Measurements from ENCODE around the gene CD37. TPM values are rescaled to one million over a fixed set of nuclear protein-coding genes. Genes with fewer than 3 reads are reported as not detected.

The CD37 gene
- total and polyA plus RNA-seq, 10 of the 15 experiments (the other 5 are each of a cell fraction or from before 2014, with no cell fraction given) = 34.1 to 359 (median 108) TPM

DNA sequence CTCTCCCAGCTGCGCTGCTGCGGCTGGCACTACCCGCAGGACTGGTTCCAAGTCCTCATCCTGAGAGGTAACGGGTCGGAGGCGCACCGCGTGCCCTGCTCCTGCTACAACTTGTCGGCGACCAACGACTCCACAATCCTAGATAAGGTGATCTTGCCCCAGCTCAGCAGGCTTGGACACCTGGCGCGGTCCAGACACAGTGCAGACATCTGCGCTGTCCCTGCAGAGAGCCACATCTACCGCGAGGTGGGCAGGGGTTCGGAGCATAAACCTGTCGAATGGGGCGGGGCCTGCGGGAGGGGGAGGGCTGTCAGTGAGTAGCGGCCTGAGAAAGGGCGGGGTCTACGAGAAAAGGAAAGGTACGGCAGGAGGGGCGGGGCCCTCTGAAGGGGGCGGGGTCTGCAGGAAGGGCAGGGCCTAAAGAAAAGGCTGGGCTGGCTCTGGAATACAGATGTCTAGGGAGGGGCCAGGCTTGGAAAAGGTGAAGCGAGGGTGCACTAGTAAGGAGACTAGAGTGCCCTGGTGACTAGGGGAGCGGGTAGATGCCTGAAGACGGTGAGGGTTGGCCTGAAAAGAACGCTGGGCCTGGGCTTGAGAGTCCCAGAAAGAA lies 3.6 kb downstream of the CD37 start:
- Histone ChIP-seq H3K4me3 (peak overlapping the region; percentile 20; the same call in 1 of the 2 replicates), H3K36me3 (ENCODE audit: control insufficient read depth in 2 of 2, insufficient read depth in 2 of 2, low read length in 1 of 2) (peaks cover 0 to 3% of the 10 kb centered on the region in 2 experiments; a peak in 1 of 4 replicates), H3K79me2 (ENCODE audit: control insufficient read depth, insufficient read depth, low read length) (peaks cover 40% of the 10 kb centered on the region), H3K4me2 (ENCODE audit: control insufficient read depth, insufficient read depth) (peak overlapping the region; percentile 99), H3K27me3 (replicated peaks in 1 of 2; ENCODE audit: control insufficient read depth in 2 of 2, insufficient read depth in 2 of 2, low read length in 1 of 2) (no peaks in the 10 kb centered on the region), H3K9ac (ENCODE audit: control insufficient read depth, insufficient read depth, low read length) (no peak overlapping the region), H2AFZ (ENCODE audit: control insufficient read depth, low read depth, low read length) (no peak overlapping the region), H4K20me1 (ENCODE audit: control insufficient read depth, insufficient read depth) (no peaks in the 10 kb centered on the region), H3K9me3 (replicated peaks; ENCODE audit: control insufficient read depth, insufficient read depth, low read length) (no peaks in the 10 kb centered on the region), H3K4me1 (ENCODE audit: control insufficient read depth, insufficient read depth, low read length) (peaks cover 40% of the 10 kb centered on the region), H3K27ac (ENCODE audit: control insufficient read depth, insufficient read depth) (no peak overlapping the region)
- WGBS (ENCODE audit: insufficient coverage, insufficient replicate concordance, low lambda C conversion rate, missing lambda C conversion rate) = 88% methylated on average over 21 of the region's 30 CpGs
- SMC1A ChIA-PET (ENCODE audit: uncharacterized antibody, unreplicated experiment) = interaction anchor here (0.5 to 1.4 kb wide), 2 partner anchors 23 to 44 kb away, joined by 3 read pairs; no protein-coding TSS in a partner anchor
- FAIRE-seq = no peak
- RAD21 ChIA-PET (ENCODE audit: unreplicated experiment) = interaction anchor here (1.9 to 2.8 kb wide), 2 partner anchors 12 to 65 kb away, joined by 5 to 15 read pairs; no protein-coding TSS in a partner anchor
- no peak for ATAC-seq
- POLR2A ChIA-PET = interaction anchor here (0.7 to 3.0 kb wide), 3 partner anchors 9 to 15 kb away, joined by 3 to 44 read pairs (median 3); no protein-coding TSS in a partner anchor
- DNase-seq (ENCODE audit: low read depth, low spot score) = no peak
- CTCF ChIA-PET = interaction anchor here (0.6 to 2.6 kb wide), 3 partner anchors 8 to 90 kb away, joined by 3 to 15 read pairs (median 11); no protein-coding TSS in a partner anchor
- in situ Hi-C loops (cut with MboI) = no loop called here
- intact Hi-C loops (cut with micrococcal nuclease; ENCODE audit: unreplicated experiment) = no loop called here
- BruUV-seq (replicated peaks) = no TSS peak
- TF ChIP-seq CHD1 (IDR thresholded peaks at IDR 0.05; ENCODE audit: low read depth, low read length) = no peak
- no peak for TF ChIP-seq SPI1 (IDR thresholded peaks at IDR 0.05; ENCODE audit: borderline replicate concordance, insufficient read depth, low read depth, low read length)
- no peak for TF ChIP-seq STAT1 (conservative IDR thresholded peaks at IDR 0.05)
- TF ChIP-seq MEF2A (IDR thresholded peaks at IDR 0.05; ENCODE audit: insufficient read depth, low read depth, low read length) = no peak
- no peak for TF ChIP-seq RUNX3 (IDR thresholded peaks at IDR 0.05; ENCODE audit: low read length)
- TF ChIP-seq BCL11A (IDR thresholded peaks at IDR 0.05; ENCODE audit: low read depth, low read length) = no peak
- TF ChIP-seq, protein P1, sequence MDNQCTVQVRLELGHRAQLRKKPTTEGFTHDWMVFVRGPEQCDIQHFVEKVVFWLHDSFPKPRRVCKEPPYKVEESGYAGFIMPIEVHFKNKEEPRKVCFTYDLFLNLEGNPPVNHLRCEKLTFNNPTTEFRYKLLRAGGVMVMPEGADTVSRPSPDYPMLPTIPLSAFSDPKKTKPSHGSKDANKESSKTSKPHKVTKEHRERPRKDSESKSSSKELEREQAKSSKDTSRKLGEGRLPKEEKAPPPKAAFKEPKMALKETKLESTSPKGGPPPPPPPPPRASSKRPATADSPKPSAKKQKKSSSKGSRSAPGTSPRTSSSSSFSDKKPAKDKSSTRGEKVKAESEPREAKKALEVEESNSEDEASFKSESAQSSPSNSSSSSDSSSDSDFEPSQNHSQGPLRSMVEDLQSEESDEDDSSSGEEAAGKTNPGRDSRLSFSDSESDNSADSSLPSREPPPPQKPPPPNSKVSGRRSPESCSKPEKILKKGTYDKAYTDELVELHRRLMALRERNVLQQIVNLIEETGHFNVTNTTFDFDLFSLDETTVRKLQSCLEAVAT (IDR thresholded peaks at IDR 0.05) = peak; percentile 21; the same call in 1 of the 2 replicates
- TF ChIP-seq BHLHE40 (IDR thresholded peaks at IDR 0.05; ENCODE audit: borderline replicate concordance in 1 of 2, low read depth in 2 of 2, low read length in 1 of 2) = no peak
- TF ChIP-seq, protein P2, sequence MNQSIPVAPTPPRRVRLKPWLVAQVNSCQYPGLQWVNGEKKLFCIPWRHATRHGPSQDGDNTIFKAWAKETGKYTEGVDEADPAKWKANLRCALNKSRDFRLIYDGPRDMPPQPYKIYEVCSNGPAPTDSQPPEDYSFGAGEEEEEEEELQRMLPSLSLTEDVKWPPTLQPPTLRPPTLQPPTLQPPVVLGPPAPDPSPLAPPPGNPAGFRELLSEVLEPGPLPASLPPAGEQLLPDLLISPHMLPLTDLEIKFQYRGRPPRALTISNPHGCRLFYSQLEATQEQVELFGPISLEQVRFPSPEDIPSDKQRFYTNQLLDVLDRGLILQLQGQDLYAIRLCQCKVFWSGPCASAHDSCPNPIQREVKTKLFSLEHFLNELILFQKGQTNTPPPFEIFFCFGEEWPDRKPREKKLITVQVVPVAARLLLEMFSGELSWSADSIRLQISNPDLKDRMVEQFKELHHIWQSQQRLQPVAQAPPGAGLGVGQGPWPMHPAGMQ (IDR thresholded peaks at IDR 0.05; ENCODE audit: borderline replicate concordance) = no peak
- peak; percentile 7; the same call in 1 of the 2 replicates for TF ChIP-seq POLR2A (IDR thresholded peaks at IDR 0.05; ENCODE audit: low read depth, low read length)
- TF ChIP-seq, protein P3, sequence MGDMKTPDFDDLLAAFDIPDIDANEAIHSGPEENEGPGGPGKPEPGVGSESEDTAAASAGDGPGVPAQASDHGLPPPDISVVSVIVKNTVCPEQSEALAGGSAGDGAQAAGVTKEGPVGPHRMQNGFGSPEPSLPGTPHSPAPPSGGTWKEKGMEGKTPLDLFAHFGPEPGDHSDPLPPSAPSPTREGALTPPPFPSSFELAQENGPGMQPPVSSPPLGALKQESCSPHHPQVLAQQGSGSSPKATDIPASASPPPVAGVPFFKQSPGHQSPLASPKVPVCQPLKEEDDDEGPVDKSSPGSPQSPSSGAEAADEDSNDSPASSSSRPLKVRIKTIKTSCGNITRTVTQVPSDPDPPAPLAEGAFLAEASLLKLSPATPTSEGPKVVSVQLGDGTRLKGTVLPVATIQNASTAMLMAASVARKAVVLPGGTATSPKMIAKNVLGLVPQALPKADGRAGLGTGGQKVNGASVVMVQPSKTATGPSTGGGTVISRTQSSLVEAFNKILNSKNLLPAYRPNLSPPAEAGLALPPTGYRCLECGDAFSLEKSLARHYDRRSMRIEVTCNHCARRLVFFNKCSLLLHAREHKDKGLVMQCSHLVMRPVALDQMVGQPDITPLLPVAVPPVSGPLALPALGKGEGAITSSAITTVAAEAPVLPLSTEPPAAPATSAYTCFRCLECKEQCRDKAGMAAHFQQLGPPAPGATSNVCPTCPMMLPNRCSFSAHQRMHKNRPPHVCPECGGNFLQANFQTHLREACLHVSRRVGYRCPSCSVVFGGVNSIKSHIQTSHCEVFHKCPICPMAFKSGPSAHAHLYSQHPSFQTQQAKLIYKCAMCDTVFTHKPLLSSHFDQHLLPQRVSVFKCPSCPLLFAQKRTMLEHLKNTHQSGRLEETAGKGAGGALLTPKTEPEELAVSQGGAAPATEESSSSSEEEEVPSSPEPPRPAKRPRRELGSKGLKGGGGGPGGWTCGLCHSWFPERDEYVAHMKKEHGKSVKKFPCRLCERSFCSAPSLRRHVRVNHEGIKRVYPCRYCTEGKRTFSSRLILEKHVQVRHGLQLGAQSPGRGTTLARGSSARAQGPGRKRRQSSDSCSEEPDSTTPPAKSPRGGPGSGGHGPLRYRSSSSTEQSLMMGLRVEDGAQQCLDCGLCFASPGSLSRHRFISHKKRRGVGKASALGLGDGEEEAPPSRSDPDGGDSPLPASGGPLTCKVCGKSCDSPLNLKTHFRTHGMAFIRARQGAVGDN (IDR thresholded peaks at IDR 0.05) = no peak
- TF ChIP-seq BACH1 (IDR thresholded peaks at IDR 0.05; ENCODE audit: borderline replicate concordance) = no peak
- no peak for TF ChIP-seq FOXM1 (IDR thresholded peaks at IDR 0.05; ENCODE audit: low read depth, low read length)
- TF ChIP-seq, protein P4, sequence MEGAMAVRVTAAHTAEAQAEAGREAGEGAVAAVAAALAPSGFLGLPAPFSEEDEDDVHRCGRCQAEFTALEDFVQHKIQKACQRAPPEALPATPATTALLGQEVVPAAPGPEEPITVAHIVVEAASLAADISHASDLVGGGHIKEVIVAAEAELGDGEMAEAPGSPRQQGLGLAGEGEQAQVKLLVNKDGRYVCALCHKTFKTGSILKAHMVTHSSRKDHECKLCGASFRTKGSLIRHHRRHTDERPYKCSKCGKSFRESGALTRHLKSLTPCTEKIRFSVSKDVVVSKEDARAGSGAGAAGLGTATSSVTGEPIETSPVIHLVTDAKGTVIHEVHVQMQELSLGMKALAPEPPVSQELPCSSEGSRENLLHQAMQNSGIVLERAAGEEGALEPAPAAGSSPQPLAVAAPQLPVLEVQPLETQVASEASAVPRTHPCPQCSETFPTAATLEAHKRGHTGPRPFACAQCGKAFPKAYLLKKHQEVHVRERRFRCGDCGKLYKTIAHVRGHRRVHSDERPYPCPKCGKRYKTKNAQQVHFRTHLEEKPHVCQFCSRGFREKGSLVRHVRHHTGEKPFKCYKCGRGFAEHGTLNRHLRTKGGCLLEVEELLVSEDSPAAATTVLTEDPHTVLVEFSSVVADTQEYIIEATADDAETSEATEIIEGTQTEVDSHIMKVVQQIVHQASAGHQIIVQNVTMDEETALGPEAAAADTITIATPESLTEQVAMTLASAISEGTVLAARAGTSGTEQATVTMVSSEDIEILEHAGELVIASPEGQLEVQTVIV (IDR thresholded peaks at IDR 0.05; ENCODE audit: borderline replicate concordance, partially characterized antibody) = no peak

Measured in GM12878 (cell line).